ENCODE results near the gene FAM131A.

DNA sequence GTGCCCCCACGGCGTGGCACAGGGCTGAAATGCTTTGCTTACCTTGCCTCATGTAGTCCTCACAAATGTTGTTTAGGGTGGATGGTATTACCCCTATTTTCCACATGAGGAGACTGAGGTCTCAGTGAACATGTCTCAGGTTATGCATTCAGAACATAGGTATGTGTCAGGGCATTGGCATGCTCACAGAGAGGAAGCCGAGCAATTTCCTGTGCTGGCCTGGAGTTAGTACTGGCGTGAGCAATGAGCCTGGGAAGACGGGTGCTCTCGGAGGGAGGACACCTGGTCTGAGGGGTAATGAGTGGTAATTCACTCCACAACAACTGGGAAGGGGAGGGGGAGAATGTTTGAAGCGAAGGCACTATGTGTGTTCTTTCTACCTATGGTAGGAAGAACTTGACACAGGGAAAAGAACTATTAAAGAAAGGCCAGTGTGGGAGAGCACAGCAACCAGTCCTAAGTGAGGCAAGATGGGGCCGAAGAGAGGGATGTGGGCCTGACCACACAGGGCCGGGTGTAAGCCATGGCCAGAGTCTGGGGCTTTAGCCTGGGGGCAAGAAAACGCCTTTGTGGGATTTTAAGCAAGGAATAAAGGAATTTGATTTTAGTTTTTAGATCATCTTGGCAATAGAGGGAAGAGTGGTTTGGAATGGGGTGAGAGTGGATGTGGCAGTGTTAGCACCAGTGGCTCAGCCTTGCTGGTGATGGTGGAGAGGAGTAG is 4.9 kb upstream of the FAM131A start:
- TF ChIP-seq SMC3 (conservative IDR thresholded peaks at IDR 0.05; ENCODE audit: poor library complexity): no peak
- no peak for TF ChIP-seq EP300 (conservative IDR thresholded peaks at IDR 0.05; ENCODE audit: poor library complexity, severe bottlenecking)
- TF ChIP-seq EZH2 (IDR thresholded peaks at IDR 0.05; ENCODE audit: borderline replicate concordance, insufficient read depth, low read length, poor library complexity, severe bottlenecking): no peak
- TF ChIP-seq, protein P1, sequence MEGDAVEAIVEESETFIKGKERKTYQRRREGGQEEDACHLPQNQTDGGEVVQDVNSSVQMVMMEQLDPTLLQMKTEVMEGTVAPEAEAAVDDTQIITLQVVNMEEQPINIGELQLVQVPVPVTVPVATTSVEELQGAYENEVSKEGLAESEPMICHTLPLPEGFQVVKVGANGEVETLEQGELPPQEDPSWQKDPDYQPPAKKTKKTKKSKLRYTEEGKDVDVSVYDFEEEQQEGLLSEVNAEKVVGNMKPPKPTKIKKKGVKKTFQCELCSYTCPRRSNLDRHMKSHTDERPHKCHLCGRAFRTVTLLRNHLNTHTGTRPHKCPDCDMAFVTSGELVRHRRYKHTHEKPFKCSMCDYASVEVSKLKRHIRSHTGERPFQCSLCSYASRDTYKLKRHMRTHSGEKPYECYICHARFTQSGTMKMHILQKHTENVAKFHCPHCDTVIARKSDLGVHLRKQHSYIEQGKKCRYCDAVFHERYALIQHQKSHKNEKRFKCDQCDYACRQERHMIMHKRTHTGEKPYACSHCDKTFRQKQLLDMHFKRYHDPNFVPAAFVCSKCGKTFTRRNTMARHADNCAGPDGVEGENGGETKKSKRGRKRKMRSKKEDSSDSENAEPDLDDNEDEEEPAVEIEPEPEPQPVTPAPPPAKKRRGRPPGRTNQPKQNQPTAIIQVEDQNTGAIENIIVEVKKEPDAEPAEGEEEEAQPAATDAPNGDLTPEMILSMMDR (IDR thresholded peaks at IDR 0.05; ENCODE audit: poor library complexity, severe bottlenecking): no peak
- TF ChIP-seq, protein P2, sequence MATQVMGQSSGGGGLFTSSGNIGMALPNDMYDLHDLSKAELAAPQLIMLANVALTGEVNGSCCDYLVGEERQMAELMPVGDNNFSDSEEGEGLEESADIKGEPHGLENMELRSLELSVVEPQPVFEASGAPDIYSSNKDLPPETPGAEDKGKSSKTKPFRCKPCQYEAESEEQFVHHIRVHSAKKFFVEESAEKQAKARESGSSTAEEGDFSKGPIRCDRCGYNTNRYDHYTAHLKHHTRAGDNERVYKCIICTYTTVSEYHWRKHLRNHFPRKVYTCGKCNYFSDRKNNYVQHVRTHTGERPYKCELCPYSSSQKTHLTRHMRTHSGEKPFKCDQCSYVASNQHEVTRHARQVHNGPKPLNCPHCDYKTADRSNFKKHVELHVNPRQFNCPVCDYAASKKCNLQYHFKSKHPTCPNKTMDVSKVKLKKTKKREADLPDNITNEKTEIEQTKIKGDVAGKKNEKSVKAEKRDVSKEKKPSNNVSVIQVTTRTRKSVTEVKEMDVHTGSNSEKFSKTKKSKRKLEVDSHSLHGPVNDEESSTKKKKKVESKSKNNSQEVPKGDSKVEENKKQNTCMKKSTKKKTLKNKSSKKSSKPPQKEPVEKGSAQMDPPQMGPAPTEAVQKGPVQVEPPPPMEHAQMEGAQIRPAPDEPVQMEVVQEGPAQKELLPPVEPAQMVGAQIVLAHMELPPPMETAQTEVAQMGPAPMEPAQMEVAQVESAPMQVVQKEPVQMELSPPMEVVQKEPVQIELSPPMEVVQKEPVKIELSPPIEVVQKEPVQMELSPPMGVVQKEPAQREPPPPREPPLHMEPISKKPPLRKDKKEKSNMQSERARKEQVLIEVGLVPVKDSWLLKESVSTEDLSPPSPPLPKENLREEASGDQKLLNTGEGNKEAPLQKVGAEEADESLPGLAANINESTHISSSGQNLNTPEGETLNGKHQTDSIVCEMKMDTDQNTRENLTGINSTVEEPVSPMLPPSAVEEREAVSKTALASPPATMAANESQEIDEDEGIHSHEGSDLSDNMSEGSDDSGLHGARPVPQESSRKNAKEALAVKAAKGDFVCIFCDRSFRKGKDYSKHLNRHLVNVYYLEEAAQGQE (IDR thresholded peaks at IDR 0.05; ENCODE audit: borderline replicate concordance): no peak
- no peak for TF ChIP-seq TAF1 (IDR thresholded peaks at IDR 0.05; ENCODE audit: low read depth)
- no peak for TF ChIP-seq MXI1 (conservative IDR thresholded peaks at IDR 0.05; ENCODE audit: poor library complexity, severe bottlenecking)

Data from neural cell (in vitro differentiated cells).